Stimulated activated CD8-positive, alpha-beta memory T cell treated with anti-CD3 and anti-CD28 coated beads, Interleukin-12 subunit alpha, Interleukin-12 subunit beta, amount 100 ng/mL, for 24 hours (primary cell): ENCODE data around the gene AGPAT2.

ENCODE experiments used
- DNase-seq: peaks from one replicate; pipeline ENCODE4 v3.0.0-alpha.2; 2020; ENCODE audit errors: extremely low read depth

AGPAT2 gene

DNA sequence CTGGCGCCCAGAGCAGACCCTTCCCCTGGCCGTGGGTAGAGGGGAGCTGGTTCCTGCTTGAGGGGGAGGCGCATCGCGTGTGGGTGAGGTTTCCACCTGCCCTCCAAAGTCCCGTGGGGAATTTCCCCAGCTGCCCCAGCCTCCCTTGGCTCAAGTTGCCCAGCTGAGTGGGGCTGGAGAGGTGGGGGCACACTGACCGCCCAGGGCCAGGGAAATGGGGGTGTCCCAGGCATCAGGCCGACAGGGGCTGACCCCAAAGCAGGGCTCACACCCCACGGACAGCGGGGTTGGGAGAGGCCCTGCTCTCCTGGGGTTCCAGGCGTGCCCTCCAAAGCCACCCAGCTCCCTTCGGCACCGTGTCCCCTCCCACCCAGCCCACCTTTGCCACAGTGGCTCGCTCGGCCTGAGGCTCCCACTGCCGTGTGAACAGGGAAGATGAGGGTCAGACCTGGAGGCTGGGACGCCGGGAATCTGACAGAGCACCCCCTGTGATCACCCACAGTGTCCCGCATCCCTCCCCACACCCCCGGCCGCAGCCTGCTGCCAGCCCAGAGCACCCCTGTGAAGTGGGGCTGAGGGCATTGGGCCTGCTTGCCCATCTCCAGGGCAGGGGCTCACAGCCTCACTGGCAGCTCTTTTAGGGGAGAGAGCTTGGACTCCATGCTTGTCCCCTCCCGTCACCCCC lies 25.5 kb downstream of the AGPAT2 start:
- DNase-seq, result no peak

DNA sequence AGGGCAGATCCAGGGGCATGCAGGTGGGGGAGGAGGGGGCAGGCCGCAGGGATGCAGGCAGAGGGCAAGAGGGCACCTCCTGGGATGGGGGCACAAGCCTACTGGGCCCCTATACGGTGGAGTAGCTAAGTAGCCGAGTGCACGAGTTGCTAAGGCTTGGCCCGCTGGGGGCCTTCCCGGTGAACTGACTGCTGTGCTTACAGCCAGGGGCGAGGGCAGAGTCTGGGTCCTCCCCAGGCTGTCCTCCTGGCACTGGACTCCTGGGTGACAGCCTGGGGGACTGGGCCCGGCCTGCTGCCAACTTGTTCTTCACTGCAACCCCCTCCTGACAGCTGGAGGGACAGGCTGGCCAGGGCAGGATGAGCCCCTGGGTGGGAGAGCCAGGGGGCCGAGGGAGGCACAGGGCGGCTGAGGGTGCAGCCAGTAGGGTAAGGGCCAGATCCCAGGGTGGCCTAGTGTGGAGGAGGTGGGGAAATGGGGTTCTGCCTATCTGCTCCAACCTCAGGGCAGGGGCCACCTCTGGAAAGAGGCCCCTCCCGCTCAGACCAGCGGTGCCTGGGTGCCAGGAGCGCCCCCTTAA lies 26.2 kb downstream of the AGPAT2 start:
- DNase-seq, result no peak

DNA sequence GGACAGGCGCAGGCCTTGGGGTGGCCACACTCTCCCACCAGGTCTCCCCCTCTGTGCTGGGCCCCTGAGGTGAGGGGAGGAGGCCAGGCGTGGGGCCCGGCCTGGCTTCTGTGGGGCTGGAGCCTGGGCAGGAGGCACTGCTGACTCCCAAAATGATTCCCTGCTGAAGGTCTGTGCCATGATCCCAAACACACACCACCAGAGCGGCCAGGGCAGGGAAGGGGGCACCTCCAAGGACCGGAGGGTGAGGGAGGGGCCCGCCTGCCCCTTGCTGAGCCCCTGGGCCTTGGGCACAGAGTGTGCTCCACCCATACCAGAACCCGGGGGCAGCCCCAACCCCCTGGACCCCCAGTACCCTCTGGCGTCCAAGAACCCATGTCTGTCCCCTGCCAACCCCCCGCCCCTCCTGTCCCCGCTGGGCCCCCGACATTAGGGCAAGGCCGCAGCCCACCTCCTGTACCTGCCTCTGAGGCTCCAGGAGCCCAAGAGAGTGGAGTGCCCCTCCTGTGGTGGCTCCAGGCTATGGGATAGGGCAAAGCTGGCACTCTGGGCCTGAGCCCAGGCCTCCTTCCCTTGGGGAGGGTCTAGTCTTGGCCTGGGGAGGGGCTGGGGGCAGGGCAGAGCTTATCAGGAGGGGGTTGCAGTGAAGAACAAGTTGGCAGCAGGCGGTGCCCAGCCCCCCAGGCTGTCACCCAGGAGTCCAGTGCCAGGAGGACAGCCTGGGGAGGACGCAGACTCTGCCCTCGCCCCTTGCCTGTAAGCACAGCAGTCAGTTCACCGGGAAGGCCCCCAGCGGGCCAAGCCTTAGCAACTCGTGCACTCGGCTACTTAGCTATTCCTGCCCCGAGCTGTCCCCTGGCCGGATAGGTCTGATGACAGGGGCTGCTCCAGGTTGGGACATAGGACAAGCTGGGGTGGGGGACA lies 27.1 kb downstream of the AGPAT2 start:
- no peak for DNase-seq

DNA sequence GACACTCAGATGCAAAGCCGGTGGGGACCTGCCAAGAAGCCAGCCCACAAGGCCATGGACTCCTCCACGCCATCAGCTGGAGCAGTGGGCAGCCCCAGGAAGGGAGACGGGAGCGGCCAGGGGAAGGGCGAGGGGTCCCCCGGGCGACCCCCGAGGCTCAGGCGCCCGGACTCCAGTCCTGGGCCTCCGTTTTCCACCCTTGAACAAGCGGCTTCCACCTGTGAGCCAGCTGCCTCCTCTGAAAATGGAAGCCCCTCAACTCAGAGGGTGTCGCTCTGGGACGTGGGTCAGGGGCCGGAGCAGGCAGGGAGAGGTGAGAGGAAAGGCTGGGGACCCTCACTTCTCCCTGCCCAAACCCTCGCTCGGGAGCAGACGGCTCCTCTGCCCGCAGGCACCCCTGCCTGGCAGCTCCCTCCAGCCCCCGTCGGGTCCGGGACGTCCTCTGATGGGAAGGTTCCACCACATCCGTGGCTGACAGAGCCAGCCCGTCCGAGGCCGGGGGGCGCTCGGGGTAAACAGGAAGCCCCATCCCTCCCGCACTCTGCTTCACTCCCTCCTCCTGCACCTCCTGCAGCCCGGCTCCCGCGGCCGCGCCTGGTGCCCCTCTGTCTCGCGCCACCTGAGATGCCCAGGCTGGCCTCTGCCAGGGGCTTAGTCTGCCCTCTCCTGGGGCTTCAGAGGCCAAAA lies 28.3 kb downstream of the AGPAT2 start:
- DNase-seq, result no peak

DNA sequence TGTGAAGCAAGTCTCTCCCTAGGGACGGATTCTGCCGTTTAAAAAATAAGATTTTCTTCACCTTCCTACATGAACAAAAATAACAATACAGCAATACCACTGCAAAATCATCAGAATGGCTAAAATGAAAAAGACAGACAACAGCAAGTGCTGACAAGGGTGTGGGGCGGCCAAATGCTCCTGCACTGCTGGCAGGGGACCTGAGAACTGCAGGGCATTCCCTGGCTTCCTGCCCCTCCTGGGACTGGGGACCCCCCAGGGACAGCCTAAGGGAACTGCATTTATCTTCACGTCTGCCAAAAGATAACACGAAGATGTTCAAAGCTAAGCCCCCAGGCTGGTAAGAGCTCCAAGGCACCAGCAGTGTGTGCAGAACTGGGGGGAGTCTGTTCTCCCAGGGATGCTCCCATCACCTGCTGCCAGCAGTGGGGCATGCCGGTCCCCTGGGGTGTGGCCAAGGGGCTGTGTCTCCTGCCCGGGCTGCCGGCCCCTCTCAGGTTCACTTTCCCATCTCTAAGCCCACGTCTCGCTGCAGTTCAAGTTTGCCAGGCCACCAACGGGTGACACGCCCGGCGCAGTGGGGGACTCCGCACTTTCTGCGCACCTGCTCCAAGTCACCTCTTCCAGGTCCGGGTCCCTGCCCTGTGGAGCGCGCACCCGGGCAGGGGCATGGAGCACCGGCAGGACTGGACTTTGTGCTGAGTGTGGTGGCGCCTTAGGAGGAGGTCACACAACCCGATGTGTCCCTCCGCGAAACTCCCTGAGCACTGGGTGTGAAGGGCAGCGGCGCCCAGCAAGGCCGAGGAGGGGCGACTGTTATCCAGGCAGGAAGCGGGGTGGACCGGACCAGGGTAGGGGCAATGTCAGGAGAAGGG lies 29.0 kb downstream of the AGPAT2 start:
- DNase-seq, result no peak

DNA sequence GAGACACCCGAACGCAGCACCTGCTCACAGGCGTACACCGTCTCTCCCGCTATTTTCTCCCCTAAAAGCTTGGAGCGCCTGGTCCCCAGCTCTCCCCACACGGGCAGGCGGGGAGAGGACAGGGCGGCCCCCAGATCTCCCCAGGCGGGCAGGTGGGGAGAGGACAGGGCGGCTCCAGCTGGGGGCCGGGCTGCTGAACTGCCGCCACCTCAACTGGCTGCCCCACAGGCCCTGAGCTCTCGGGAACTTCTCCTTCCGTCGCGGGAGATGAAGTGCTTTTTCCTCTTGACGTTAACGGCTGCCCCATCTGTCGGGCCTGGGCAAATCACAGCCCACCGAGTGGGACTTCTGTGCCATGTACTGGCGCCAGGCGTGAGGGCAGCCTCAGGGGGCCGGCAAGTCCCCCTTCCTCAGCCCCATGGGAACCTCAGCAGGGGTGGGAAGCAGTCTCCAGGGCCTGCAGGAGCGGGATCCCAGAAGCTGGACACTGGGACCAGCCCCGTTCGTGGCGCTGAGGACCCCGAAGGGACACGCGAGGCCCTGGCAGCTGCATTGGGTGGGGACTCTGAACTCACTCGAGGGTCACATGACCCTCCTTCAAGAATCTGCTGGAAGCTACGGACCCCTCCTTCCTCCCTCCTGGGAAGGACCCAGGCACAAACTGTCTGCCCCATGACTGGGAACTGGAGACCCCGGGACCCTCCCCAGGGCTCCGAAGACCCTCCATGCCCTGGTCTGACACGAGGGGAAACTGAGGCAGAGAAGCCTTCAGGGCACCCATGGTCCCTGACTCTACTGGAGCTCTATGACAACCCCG lies 30.3 kb downstream of the AGPAT2 start:
- no peak for DNase-seq

DNA sequence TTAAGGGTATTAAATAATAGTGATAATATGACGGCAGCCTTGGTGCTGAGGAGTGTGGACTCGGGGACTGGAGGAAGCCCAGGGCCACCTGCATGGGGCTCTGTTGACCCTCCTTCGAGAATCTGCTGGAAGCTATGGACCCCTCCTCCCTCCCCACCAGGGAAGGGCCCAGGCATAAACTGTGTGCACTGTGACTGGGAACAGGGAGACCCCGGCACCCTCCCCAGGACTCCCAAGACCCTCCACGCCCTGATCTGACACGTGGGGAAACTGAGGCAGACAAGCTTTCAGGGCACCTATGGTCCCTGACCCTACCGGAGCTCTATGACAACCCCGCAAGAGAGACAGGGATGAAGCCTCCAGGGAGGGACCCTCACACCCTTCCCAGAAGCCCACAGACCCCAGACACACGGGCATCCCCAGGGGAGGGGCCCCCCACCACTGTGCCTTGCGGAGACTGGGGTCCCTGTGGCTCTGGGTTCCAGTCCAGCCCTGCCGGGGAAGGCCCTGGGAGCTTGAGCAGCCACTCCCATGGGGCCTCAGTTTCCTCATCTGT lies 31.0 kb downstream of the AGPAT2 start:
- no peak for DNase-seq

DNA sequence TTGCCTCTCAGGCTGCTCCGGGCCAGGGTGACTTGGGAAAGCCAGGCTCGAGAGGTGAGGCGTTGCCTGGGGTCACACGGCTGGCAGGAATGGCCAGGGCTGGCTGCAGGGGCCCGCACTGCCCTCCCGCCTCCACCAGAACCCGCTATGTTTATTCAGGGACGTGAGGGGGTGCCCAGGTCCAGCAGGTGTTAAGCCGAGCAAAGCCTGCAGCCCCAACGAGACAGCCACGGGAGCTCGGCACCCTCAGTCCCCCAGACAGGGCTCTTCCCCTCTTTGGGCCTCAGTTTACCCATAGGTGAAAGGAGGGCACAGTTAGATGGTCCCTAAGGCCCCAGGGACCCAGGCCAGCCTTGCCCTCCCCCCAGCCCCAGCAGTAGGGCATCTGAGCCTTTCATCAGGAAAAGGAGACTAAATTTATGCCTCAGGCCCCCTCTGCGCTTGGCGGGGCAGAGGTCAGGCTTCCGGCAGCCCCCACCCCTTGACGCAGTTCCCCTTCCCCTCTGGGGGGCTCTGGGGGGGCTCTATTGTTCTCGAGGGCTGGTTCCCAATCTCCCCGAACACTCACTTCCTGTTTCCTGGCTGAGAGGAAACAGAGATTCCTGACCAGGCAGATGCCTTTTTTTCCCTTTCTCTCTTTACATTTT lies 31.6 kb downstream of the AGPAT2 start:
- DNase-seq, result no peak

DNA sequence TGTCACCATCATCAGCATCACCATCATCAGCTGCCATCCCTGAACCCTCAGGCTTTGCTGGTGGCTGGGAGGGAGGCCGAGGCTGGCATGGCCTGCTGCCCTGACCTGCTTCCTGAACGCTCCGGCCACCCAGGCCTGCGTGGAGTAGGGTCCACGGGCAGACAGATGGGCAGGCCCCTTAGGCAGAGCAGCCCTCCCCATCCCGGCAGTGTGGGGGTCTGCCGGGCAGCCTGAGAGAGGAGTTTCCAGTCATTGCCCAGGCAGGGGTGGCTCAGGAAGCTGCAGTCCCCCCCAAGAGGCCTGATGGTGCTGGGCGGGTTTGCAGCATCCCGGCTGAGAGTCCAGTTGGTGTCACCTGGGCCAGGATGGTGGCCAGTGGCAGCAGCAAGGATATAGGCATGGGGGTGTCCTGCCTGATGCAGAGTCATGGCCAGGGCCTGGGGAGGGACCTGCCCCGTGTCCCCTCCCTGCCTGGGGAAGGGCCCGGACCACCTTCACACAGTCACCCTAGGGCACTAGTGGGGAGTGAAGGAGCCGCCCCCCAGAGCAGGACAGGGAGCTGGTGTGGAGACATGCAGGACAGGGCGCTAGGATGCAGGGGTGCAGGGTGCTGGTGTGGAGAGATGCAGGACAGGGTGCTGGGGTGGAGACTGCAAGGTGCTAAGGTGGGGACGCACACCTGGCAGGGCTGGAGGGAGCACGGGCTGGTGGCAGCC lies 32.3 kb downstream of the AGPAT2 start:
- no peak for DNase-seq

DNA sequence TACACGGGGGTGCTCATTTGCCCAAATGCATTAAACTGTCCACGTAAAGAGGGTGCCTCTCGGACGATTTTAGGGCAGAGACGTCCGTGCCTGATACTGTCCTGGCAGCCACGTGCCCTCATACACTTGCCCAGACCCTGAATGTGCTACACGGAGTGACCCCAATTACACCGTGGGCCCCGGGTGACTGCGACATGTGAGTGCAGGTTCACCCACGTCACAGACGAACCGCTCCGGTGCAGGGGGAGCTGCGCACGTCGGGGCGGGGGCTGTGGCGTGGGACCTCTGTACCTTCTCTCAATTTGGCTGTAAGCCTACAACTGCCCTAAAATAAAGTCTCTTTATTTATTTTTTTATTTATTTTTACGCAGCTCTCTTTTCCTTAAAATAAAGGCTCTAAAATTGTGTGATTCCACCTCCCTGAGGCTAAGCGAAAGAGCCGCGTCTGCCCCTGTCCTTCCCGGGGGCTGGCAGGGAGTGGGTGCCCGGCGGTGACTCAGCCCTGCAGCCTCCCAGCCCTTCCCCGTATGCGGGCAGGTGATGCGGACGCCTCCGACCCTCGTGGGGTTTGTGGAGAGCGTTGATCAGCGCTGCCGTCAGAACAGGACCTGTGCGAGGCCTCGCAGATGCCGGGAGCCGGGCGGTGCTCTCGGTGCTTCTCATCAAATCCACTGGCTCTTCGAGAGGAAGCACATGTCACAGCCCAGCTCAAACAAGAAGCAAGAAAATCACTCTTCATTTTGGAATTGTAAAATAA lies 33.8 kb downstream of the AGPAT2 start:
- no peak for DNase-seq

DNA sequence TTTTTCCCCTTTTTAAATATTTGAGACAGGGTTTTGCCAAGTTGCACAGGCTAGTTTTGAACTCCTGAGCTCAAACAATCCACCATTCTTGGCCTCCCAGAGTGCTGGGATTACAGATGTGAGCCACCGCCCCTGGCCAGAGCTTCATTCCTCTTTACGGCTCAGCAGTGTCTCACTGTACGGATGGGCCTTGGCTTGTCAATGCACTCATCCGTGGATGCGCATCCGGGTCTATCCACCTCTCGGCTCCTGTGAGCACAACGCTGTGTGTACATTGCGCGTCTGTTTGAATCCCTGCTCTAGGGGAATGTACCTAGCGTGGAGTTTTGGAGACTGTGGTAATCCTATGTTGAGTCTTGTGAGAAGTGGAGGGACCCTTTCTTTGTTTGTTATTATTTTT lies 35.4 kb downstream of the AGPAT2 start:
- DNase-seq, result no peak

DNA sequence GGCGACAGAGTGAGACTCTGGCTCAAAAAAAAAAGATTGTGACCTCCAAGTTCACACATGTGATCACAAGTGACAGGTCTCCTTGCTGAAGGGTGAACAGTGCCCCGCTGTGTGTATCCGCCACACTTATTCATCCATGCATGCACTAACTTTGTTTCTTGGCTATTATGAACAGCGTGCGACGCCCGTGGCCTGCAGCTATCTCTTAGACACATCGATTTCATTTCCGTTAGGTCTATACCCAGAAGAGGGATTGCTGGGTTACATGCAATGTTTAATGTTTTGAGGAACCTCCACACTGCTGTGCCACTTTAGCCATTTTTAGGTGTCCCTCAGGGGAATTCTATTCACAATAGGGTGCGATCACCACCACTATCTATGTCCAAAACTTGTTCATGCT lies 36.6 kb downstream of the AGPAT2 start:
- no peak for DNase-seq

DNA sequence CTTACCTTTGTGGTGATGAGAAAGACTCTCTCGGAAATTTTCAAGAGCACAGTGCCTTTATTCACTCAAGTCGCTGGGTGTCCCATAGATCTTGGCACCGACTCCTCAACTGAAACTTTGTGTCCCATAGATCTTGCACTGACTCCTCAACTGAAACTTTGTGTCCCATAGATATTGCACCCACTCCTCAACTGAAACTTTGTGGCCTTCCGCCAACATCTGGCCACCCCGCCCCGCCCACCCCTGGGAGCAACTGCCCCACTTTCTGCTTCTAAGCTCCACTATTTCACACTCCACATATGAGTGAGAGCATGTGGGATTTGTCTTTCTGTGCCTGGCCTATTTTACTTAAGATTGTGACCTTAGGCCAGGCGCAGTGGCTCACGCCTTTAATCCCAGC lies 37.2 kb downstream of the AGPAT2 start:
- DNase-seq, result no peak

DNA sequence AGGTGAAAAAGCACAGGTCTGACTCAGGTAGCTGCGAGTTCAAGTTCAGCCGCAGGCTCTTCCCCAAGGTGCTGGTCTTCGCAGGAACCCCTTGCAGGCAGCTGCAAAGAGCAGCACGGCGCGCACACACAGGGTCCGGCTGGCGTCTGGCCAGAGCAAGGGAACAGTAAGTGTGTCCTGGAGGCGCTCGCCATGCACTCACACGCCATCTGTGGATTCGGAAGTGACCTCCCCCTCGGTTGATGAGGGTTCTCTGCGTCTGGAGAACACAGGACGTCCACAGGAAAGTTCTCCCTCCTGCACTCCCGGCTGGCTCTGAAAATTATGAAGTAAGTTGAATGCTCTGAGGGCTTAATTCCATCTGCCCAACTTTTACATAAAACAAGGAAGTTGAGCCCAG lies 38.5 kb downstream of the AGPAT2 start:
- DNase-seq, result no peak

DNA sequence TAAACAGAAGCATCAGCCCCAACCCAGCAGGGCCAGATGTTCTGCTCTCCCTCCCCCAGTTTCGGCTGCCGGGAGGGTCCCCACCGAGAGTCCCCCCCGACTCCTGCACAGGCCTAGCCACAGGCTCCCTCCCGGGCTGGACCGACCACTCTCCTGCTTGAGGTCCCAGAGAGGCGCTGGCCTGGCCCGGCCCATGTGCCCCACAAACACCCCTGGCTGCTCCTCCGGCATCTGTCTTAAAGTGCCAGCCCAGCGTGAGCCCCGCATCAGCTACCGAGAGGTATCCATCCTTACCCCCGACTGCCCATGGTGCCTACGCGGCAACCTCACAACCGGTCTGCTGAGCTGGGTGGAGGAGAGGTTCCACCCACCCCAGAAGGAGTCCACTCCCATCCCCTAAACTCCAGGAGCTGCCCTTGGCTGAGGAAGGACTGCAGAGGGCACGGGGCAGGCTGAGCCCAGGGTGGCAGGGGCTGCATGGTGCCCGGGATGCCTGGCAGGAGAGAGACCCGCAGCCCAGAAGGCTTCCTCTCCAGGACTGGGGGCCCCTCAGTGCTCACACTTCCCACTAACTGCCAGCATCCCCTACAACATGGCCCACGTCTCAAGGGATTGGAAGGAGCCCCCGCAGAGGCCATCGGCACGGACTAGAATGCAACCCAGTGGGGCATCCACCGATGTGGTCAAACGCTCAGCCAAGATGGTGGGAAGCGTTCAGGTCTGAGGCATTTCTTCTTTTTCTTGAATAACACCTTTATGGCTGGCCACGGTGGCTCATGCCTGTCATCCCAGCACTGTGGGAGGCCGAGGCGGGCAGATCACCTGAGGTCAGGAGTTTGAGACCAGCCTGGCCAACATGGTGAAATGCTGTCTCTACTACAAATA lies 40.2 kb downstream of the AGPAT2 start:
- DNase-seq, result no peak

DNA sequence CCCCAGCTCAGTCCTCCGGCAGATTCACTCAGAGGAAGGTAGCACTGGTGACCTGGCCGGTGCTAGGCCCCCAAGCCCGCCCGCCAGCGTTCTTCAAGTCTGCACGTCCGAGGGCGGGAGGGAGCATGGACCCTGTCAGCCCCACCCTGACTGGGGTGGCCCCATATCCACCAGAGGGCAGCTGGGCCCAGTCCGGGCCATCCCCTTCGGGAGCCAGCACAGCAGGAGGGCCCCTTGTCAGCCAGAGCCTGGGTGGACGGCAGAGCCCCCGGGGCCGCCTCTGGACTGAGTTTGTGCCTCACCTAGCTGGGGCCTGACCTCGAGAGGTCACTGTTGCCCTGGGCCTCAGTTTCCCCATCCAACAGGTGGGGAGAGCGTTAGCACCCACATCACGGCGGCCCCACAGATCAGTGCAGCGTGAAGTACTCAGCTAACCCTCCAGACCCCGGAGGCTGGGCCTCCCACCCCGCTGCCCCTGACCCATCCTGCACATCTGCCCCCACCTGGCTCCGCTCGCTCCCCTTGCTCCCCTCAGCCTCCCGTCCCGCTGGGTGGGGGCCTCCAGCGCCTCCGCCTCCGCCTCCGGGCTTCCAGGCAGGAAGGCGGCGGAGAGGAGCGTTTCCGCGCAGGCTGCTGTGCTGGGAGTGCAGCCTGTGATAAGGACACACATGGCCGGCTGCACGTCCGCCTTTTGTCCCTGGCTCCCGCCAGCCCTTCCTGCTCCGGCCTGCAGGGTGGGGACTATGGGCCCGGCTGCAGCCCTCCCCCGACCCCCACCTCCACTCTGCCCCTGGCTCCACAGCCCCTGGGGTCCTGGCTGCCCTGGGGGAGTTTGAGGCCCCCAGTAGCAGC lies 41.1 kb downstream of the AGPAT2 start:
- DNase-seq, result no peak
